ENCODE results near the gene YIPF2. TPM values are rescaled to one million over a fixed set of nuclear protein-coding genes. Genes with fewer than 3 reads are reported as not detected.
"Not testable (repeated sequence)": the region's sequence is repeated elsewhere in the genome, so short reads cannot be mapped to it uniquely, and the experiment has no call there.

The YIPF2 gene
- total and polyA plus RNA-seq, 9 donors: 23.2 to 37.4 (median 32.2) TPM

DNA sequence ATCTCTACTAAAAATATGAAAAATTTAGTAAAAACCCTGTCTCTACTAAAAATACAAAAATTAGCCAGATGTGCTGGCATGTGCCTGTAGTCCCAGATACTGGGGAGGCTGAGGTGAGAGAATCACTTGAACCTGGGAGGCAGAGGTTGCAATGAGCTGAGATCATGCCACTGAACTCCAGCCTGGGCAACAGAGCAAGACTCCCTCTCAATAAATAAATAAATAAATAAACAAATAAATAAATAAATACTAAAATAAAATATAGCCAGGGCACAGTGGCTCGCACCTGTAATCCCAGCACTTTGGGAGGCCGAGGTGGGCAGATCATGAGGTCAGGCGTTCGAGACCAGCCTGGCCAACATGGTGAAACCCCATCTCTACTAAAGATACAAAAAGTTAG lies 15.0 kb upstream of the YIPF2 start:
- DNase-seq; H3K4me3 ChIP-seq (ENCODE audit: low read length); H3K27me3 ChIP-seq (ENCODE audit: control insufficient read depth, insufficient read depth, low read length); H3K36me3 ChIP-seq (ENCODE audit: control insufficient read depth, insufficient read depth, low read length); H3K9me3 ChIP-seq (replicated peaks; ENCODE audit: control insufficient read depth, low read depth, low read length); H3K27ac ChIP-seq (ENCODE audit: low read length): not testable (repeated sequence)
- no CpG with 5 or more reads among the region's 4 CpGs for WGBS (ENCODE audit: insufficient coverage)
- peaks cover 12% of the 10 kb centered on the region for H3K4me1 ChIP-seq (ENCODE audit: control insufficient read depth, insufficient read depth, low read length)

DNA sequence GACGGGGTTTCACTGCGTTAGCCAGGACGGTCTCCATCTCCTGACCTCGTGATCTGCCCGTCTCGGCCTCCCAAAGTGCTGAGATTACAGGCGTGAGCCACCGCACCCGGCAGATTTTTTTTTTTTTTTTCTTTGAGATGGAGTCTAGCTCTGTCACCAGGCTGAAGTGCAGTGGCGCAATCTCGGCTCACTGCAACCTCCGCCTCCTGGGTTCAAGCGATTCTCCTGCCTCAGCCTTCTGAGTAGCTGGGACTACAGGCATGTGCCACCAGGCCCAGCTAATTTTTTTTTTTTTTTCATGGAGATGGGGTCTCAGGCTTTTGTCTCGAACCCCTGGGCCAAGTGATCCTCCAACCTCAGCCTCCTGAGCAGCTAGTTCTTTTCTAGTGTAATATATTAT lies 13.2 kb upstream of the YIPF2 start:
- 70% methylated on average over 2 of the region's 14 CpGs for WGBS (ENCODE audit: insufficient coverage)
- H3K4me1 ChIP-seq (ENCODE audit: control insufficient read depth, insufficient read depth, low read length); H3K9me3 ChIP-seq (replicated peaks; ENCODE audit: control insufficient read depth, low read depth, low read length); H3K27me3 ChIP-seq (ENCODE audit: control insufficient read depth, insufficient read depth, low read length); H3K4me3 ChIP-seq (ENCODE audit: low read length); H3K36me3 ChIP-seq (ENCODE audit: control insufficient read depth, insufficient read depth, low read length); DNase-seq; H3K27ac ChIP-seq (ENCODE audit: low read length): not testable (repeated sequence)

DNA sequence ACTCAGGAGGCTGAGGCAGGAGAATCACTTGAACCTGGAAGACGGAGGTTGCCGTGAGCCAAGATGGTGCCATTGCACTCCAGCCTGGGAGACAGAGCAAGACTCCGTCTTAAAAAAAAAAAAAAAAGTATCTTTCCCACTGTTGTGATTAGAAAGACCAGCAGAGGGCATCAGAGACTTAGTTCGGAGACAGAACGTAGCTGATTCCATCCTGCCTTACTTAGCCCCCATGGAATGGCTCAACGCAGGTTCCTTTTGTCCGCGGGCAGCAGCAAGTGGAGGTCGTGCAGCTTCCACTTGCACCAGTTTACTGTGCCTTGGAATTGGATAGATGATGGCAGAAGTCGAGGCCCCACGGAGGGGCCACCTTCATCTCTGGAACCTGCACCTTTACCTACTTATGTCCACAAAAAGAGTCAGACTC lies 8.2 kb upstream of the YIPF2 start:
- H3K27me3 ChIP-seq (ENCODE audit: control insufficient read depth, insufficient read depth, low read length): no peaks in the 10 kb centered on the region
- 0% methylated on average over 4 of the region's 11 CpGs for WGBS (ENCODE audit: insufficient coverage)
- H3K36me3 ChIP-seq (ENCODE audit: control insufficient read depth, insufficient read depth, low read length): peaks cover 7% of the 10 kb centered on the region
- no peaks in the 10 kb centered on the region for H3K9me3 ChIP-seq (replicated peaks; ENCODE audit: control insufficient read depth, low read depth, low read length)
- H3K4me1 ChIP-seq (ENCODE audit: control insufficient read depth, insufficient read depth, low read length): no peaks in the 10 kb centered on the region
- no peak overlapping the region for H3K4me3 ChIP-seq (ENCODE audit: low read length)
- no peak overlapping the region for H3K27ac ChIP-seq (ENCODE audit: low read length)
- peak; percentile 89 for DNase-seq

DNA sequence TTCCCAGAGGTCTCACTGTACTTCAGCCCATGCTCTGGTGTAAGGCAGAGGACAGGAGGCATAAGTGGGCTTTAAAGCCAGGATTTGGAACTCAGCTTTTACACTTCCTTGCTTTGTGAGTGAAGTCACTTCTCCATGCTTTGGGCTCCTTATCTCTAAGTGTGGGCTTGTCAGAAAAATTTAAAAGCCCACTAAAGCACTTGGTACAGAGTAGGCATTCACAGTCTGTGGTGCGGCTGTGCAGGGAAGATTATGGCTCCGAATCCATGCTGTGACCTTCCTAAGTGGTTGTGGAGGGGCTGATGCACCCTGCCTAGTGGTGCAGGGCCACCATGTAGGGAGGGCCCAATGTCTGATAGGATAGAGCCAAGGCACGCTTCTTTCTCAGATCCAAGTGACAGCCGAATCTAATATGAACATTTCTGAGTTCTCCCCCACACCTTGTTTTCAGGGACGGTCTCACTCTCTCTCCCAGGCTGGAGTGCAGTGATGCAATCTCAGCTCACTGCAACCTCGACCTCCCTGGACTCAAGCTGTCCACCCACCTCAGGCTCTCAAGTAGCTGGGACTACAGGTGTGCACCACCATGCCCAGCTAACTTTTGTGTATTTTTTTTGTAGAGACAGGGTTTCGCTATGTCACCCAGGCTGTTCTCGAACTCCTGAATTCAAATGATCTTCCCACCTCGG lies 7.1 kb upstream of the YIPF2 start:
- Histone ChIP-seq H3K27me3 (ENCODE audit: control insufficient read depth, insufficient read depth, low read length) (no peaks in the 10 kb centered on the region), H3K9me3 (replicated peaks; ENCODE audit: control insufficient read depth, low read depth, low read length) (no peaks in the 10 kb centered on the region), H3K36me3 (ENCODE audit: control insufficient read depth, insufficient read depth, low read length) (peaks cover 12% of the 10 kb centered on the region), H3K4me1 (ENCODE audit: control insufficient read depth, insufficient read depth, low read length) (no peaks in the 10 kb centered on the region), H3K4me3 (ENCODE audit: low read length) (no peak overlapping the region), H3K27ac (ENCODE audit: low read length) (no peak overlapping the region)
- 92% methylated on average over 8 of the region's 9 CpGs for WGBS (ENCODE audit: insufficient coverage)
- DNase-seq: no peak

- Histone ChIP-seq H3K27ac (ENCODE audit: low read length) (no peak overlapping the region), H3K4me1 (ENCODE audit: control insufficient read depth, insufficient read depth, low read length) (peaks cover 19% of the 10 kb centered on the region), H3K36me3 (ENCODE audit: control insufficient read depth, insufficient read depth, low read length) (peaks cover 36% of the 10 kb centered on the region), H3K9me3 (replicated peaks; ENCODE audit: control insufficient read depth, low read depth, low read length) (no peaks in the 10 kb centered on the region), H3K27me3 (ENCODE audit: control insufficient read depth, insufficient read depth, low read length) (no peaks in the 10 kb centered on the region), H3K4me3 (ENCODE audit: low read length) (peak overlapping the region; percentile 85)
- no peak for DNase-seq
- 5% methylated on average over 27 of the region's 27 CpGs for WGBS (ENCODE audit: insufficient coverage)
These were observed 959 bp upstream of the YIPF2 start for GRCh38 chr19:10929402-10929794.

- Histone ChIP-seq H3K27ac (ENCODE audit: low read length) (peak overlapping the region; percentile 91), H3K4me1 (ENCODE audit: control insufficient read depth, insufficient read depth, low read length) (peaks cover 19% of the 10 kb centered on the region), H3K4me3 (ENCODE audit: low read length) (peak overlapping the region; percentile 85), H3K27me3 (ENCODE audit: control insufficient read depth, insufficient read depth, low read length) (no peaks in the 10 kb centered on the region), H3K36me3 (ENCODE audit: control insufficient read depth, insufficient read depth, low read length) (peaks cover 47% of the 10 kb centered on the region), H3K9me3 (replicated peaks; ENCODE audit: control insufficient read depth, low read depth, low read length) (no peaks in the 10 kb centered on the region)
- DNase-seq: peak; percentile 47
- 5% methylated on average over 42 of the region's 47 CpGs for WGBS (ENCODE audit: insufficient coverage)
These were observed 493 bp downstream of the YIPF2 start for GRCh38 chr19:10927730-10928562.

- H3K4me3 ChIP-seq (ENCODE audit: low read length): no peak overlapping the region
- H3K36me3 ChIP-seq (ENCODE audit: control insufficient read depth, insufficient read depth, low read length): peaks cover 67% of the 10 kb centered on the region
- 88% methylated on average over 13 of the region's 13 CpGs for WGBS (ENCODE audit: insufficient coverage)
- H3K27me3 ChIP-seq (ENCODE audit: control insufficient read depth, insufficient read depth, low read length): no peaks in the 10 kb centered on the region
- no peak overlapping the region for H3K27ac ChIP-seq (ENCODE audit: low read length)
- no peaks in the 10 kb centered on the region for H3K9me3 ChIP-seq (replicated peaks; ENCODE audit: control insufficient read depth, low read depth, low read length)
- DNase-seq: peak; percentile 16
- peaks cover 15% of the 10 kb centered on the region for H3K4me1 ChIP-seq (ENCODE audit: control insufficient read depth, insufficient read depth, low read length)
These were observed 3.8 kb downstream of the YIPF2 start for GRCh38 chr19:10924597-10924996.

DNA sequence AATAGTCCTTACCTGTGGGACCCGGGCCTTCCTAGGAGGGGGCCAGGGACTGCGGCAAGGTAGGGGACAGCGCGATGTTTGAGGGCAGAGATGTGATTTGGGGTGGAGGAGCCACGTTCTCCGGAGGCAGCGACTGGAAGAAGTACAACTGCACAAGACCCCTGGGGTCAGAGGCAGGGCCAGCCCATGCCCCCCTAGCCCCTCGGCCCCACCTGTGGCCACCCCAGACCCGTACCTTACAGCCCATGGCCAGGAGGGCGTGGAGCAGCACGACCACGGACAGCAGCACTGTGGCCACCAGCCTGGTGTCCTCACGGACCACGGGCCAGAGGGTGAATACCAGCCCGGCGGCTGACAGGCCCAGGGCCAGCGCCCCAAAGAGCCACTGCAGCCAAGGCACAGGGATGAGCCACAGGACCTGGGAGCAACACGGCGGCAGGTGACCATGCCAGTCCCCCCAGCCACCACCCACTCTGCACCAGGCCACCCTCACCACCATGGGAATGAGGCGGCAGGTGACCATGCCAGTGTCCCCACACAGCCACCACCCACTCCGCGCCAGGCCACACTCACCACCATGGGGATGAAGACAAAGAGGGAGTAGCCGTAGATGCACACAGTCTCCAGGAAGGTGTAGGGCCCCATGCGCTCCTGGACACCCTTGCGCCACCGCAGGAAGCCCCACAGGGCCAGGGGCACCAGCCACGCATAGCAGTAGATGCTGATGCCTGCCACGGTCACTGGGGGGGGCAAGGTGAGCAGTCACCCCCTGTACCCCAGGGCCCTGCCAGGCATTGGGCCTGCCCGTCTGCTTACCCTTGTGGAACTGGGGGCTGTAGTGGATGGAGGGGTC lies 5.0 kb downstream of the YIPF2 start:
- DNase-seq: peak; percentile 13
- H3K27ac ChIP-seq (ENCODE audit: low read length): no peak overlapping the region
- H3K4me3 ChIP-seq (ENCODE audit: low read length): no peak overlapping the region
- WGBS (ENCODE audit: insufficient coverage): 88% methylated on average over 24 of the region's 29 CpGs
- peaks cover 76% of the 10 kb centered on the region for H3K36me3 ChIP-seq (ENCODE audit: control insufficient read depth, insufficient read depth, low read length)
- H3K9me3 ChIP-seq (replicated peaks; ENCODE audit: control insufficient read depth, low read depth, low read length): no peaks in the 10 kb centered on the region
- H3K27me3 ChIP-seq (ENCODE audit: control insufficient read depth, insufficient read depth, low read length): no peaks in the 10 kb centered on the region
- peaks cover 11% of the 10 kb centered on the region for H3K4me1 ChIP-seq (ENCODE audit: control insufficient read depth, insufficient read depth, low read length)

- WGBS (ENCODE audit: insufficient coverage): no CpG with 5 or more reads among the region's 13 CpGs
- Histone ChIP-seq H3K4me3 (ENCODE audit: low read length) (no peak overlapping the region), H3K9me3 (replicated peaks; ENCODE audit: control insufficient read depth, low read depth, low read length) (no peaks in the 10 kb centered on the region), H3K36me3 (ENCODE audit: control insufficient read depth, insufficient read depth, low read length) (peaks cover 84% of the 10 kb centered on the region), H3K4me1 (ENCODE audit: control insufficient read depth, insufficient read depth, low read length) (peaks cover 5% of the 10 kb centered on the region), H3K27me3 (ENCODE audit: control insufficient read depth, insufficient read depth, low read length) (no peaks in the 10 kb centered on the region), H3K27ac (ENCODE audit: low read length) (no peak overlapping the region)
- no peak for DNase-seq
These were observed 5.8 kb downstream of the YIPF2 start for GRCh38 chr19:10922638-10923014.

All from muscle of leg (tissue), 11 donors.